G401.6 (cell line): Measurements from ENCODE around the gene RND2.

Experiments
- FAIRE-seq: peaks from 2 replicates; lab custom pipeline; 2012; peaks lifted over from hg19 to GRCh38; lab: Jason Lieb, UNC

RND2 gene

GRCh38 chr17:43006639-43007551 is 18.1 kb upstream of the RND2 start, which contains the start of gene IFI35:
IFI35 (plus strand) TSS chr17:43006784; CDS start chr17:43006948, 164 bp downstream.
- peak; percentile 69 for FAIRE-seq

DNA sequence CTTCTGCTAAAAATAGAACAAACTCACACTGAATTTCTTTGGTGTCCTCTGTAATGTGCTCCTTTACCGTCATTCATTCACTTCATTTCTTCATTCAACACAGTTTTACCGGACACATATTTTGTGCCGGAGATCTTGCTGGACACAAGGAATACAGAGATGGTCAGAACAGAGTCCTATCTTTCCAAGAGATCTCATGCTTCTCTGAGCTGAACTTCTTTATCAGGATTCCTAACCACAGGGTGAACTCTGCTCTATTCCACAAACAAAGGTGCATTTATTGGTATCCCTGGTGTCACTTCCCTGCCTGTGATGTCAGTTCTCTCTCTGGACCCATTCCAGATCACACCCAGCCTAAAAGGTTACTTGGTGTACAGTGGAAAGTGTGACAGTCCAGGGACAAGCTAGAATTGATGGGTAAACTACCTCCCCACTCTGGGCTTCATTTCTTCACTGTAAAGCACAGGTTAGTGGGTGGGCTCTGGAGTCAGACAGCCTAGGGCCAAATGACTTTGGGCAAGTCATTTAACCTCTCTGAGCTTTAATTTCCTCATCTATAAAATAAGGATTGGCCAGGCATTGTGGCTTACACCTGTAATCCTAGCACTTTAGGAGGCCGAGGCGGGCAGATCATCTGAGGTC is 14.2 kb upstream of the RND2 start:
- no peak for FAIRE-seq

GRCh38 chr17:43011728-43012472 is 13.1 kb upstream of the RND2 start:
- no peak for FAIRE-seq

DNA sequence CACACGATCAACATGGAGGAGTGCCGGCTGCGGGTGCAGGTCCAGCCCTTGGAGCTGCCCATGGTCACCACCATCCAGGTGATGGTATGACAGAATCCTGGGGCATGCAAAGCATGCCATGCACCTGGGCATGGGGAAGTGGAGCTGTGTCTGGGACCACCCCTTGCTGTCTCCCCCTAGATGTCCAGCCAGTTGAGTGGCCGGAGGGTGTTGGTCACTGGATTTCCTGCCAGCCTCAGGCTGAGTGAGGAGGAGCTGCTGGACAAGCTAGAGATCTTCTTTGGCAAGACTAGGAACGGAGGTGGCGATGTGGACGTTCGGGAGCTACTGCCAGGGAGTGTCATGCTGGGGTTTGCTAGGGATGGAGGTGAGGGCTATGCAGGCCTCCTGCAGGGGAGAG is 11.7 kb upstream of the RND2 start:
- FAIRE-seq: no peak

- FAIRE-seq: no peak
Observed at GRCh38 chr17:43014020-43014648, 10.9 kb upstream of the RND2 start.

DNA sequence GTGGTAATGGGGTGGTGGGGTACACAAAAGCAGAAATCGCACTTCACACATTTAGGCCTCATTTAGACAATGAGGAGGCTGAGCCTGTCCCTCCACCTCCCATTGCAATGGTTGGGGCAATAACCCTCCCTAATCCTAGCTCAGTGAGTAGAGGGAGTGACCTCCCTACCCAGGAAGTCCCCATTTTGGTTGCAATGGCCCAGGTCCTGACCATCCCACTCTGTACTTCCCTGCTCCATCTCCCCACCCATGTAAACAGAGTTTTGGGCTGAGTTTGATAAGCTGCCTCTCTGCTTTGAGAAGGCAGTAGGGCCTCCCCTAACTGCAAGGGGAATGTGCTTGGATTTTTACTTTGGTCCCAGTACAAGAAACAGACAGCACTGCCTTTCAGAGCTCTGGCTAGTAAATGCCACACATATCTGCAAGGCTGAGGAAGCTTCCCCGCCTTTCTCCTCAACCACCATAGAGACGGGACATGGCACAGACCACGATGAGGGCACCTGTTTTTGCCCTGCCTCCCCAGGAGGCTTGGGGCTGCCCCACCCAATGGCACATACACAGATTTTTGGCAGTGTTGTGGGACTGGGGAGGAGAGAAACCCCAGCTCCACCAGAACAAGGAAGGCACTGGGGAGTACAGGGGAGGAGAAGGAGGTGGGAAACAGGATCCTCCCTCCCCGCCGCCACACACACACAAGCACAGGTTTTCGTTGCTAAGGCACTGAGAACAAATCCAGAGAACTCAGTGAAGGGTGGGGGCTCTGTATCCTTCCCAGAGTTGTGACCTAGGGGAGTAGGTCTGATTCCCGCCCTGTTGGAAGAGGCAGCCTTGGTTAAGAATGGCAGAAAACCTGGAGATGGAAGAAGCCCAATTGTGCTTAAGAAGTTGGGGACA is 10.1 kb upstream of the RND2 start:
- FAIRE-seq: no peak

- no peak for FAIRE-seq
Observed at GRCh38 chr17:43015579-43015978, 9.5 kb upstream of the RND2 start.

DNA sequence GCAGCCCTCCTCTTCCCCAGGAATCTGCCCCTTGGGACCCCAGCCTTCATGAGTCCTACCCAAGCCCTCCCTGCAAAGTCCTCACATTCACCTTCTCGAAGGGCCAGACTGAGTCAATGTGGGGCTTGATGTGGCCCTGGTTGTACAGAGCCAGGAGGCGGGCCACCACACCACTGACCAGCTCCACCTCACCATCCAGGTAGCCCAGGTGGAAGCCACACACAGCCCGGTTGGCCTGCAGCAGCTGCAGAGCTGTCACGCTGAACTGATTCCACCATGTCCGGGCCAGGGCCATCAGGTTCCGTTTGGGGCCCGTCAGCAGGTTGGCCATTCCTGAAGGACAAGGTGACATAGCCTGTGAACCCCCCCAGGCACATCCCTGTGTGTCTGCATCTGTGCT is 8.8 kb upstream of the RND2 start:
- FAIRE-seq: no peak

- FAIRE-seq: no peak
Observed at GRCh38 chr17:43018008-43018853, 6.8 kb upstream of the RND2 start.

DNA sequence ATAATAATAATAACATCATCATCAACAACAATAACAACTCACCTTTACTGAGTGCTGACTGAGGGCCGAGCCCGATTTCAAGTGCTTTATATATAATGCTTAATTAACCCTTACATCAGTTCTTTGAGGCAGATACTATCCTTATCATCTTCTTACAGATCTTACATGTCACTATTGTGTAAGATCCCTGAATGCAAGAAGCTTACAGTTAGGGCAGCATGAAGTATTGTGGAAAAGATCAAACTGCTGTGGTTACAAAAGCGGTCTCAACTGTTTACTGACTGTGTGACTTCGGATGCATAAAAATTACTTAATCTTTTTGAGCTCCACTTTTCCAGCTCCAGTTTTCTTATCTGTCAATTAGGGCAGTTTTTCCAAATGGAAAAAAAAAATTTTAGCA is 6.1 kb upstream of the RND2 start:
- FAIRE-seq: no peak

DNA sequence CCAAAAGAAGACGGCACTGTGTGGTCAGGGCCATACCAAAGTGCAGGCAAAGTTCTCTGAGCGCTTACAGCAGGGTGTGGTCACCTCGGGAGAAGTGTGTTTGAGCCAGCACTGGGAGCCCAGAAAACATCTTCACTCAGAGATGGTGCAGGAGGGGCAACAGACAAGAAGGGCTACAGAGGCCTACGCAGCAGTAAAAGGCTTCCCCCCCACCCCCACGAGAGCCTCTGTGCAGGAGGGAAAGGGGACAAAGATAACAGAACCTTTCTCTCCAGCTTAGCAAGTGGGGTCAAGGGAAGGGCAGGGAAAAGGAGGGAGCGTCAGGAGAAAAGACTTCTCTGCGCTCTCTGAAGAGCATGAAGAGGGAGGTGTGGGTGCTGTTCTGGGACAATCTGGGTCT is 5.6 kb upstream of the RND2 start:
- FAIRE-seq: no peak

DNA sequence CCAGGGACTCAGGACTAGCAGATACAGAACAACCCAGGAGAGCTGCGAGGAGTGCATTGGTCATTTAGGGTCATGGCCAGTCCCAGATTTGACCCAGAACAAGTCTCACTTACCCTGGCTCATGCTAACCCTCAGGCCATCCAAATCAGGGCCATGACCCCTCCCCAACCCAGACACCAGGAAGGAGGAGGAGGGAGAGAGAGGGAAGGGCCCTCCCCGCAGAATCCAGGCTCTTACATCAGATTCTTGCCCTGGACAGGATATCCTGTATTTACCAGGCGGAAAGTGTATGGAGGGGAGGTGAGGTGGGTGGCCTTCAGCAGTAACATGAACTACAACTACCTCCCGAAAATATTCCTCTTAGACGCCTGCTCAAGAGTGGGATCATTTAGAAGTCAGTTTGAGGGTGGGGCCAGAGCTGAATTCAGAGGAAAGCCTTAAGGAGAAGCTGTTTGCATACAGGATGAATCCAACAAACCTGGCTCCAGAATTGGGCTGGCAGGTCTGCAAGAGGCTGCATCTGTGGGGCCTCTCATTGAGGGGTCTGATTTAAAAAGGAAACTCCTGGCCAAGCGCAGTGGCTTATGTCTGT is 4.9 kb upstream of the RND2 start:
- no peak for FAIRE-seq

- FAIRE-seq: no peak
Observed at GRCh38 chr17:43020789-43021740, 4.0 kb upstream of the RND2 start.

DNA sequence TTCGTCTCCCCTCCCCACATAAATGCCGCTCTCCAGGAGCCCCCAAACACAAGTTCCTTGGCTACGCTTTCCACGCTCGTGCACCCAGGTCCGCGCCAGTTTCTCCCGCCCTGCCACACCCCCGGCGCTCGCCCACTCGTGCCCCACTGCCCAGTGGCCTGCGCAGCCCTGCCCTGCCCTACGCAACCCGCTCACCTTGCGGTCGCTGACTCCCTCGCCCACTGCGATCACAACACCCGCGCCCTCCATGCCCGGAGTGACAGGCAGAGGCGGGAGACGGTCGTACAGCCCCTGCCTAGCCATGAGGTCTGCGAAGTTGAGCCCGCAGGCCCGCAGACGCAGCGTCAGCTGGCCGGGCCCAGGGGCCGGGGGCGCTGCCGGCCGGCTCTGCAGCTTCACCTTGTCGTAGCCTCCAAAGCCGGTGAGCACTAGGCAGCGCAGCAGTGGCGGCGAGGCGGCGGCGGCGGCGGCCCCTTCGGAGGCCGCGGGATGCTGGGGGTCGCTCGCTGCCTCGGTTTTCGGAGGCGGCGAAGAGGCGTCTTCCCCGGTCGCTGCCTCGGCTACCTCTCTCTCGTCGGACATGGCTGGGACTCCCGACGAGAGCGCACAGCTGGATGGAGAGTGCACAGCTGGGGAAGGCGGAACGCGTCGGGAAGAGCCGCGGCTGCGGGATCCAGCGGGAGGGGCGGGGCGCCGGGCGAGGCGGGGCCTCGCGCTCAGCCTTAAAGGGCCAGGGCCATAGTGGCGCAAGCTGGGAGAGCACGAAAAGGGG is 3.1 kb upstream of the RND2 start, which contains the start of gene VAT1:
TSS of gene VAT1 (minus strand) at position 645 of the 772 bp plus-strand sequence. CDS start at position 582, 63 bp downstream.
- FAIRE-seq: peak; percentile 69

DNA sequence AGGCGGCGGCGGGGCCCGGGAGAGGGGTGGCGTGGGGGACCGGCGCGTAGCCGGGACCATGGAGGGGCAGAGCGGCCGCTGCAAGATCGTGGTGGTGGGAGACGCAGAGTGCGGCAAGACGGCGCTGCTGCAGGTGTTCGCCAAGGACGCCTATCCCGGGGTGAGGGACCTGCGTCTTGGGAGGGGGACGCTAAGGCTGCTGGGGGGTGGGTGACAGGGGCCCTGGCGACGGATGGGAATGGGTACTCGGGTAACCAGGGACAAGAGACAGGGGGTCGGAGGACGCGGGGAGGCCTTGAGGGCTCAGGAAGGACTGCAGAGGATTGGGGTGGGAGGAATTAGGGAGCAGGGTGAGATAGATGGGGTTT is 243 bp downstream of the RND2 start:
- FAIRE-seq: no peak

DNA sequence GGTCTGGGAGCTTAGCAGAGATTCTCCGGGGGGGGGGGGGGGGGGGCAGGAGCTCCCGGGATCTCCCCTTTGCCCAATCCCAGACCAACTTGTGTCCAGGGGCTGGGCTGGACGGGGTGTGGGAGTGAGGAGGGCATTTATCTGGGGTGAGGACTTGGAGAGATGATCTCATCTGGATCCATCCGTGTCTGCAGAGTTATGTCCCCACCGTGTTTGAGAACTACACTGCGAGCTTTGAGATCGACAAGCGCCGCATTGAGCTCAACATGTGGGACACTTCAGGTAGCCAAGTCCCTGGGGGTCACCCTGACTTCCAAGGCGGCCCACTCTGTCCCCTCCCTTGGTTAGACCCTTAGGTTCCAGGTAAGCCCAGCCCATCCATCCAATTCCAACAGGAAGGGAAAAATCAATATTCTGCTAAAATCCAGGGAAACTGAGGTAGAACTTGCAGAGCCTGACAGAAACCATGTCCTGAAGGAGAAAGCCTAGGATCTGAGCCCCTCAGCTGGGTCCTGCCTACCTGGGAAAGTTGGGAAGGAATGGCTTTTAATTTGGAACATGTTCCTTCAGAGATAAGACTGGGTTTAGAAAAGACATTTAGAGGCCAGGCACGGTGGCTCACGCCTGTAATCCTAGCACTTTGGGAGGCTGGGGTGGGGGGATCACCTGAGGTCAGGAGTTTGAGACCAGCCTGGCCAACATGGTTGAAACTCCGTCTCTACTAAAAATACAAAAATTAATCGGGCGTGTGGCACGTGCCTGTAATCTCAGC is 921 bp downstream of the RND2 start:
- FAIRE-seq: no peak

- FAIRE-seq: no peak
Observed at GRCh38 chr17:43026595-43026994, 1.6 kb downstream of the RND2 start.
